SH-SY5Y (cell line): ENCODE measurements around the gene ADAM19.

Source experiments
- GATA2 ChIP-seq: IDR thresholded peaks from 2 replicates; pipeline ENCODE4 v1.6.1; 2011; ENCODE audit warnings: mild to moderate bottlenecking, low read depth, low read length
- GATA3 ChIP-seq: IDR thresholded peaks from 2 replicates; pipeline ENCODE4 v1.6.1; 2011; ENCODE audit warnings: low read depth, mild to moderate bottlenecking, low read length, moderate library complexity

Gene ADAM19, protein sequence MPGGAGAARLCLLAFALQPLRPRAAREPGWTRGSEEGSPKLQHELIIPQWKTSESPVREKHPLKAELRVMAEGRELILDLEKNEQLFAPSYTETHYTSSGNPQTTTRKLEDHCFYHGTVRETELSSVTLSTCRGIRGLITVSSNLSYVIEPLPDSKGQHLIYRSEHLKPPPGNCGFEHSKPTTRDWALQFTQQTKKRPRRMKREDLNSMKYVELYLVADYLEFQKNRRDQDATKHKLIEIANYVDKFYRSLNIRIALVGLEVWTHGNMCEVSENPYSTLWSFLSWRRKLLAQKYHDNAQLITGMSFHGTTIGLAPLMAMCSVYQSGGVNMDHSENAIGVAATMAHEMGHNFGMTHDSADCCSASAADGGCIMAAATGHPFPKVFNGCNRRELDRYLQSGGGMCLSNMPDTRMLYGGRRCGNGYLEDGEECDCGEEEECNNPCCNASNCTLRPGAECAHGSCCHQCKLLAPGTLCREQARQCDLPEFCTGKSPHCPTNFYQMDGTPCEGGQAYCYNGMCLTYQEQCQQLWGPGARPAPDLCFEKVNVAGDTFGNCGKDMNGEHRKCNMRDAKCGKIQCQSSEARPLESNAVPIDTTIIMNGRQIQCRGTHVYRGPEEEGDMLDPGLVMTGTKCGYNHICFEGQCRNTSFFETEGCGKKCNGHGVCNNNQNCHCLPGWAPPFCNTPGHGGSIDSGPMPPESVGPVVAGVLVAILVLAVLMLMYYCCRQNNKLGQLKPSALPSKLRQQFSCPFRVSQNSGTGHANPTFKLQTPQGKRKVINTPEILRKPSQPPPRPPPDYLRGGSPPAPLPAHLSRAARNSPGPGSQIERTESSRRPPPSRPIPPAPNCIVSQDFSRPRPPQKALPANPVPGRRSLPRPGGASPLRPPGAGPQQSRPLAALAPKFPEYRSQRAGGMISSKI

DNA sequence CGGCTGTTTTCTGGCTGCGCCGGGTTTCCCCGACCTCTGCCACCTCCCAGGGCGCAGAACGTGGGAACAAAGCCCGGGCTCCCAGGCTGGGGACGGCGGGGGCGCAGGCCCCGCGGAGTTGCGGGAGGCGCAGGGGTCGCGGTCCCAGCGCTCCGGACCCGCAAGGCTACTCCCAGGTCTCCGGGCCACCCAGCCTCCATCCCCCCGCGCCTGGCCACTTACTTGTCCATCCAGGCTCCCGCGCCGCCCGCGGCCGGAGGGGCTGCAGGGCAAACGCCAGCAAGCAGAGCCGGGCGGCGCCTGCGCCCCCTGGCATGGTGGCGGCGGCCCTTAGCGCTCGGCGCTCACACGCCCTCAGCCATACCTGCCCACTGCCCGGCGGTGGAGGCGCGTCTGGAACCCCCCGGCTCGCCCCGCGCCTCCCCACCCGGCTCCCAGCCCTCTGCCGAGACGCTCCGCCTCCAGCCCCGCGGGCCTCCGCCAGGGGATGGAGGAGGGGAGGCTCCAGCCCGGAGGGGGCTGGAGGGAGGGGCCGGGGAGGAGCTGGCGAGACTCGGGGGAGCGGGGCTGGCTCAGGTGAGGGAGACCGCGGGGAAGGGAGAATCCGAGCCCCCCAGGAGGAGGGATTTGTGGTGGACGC is at the start of gene ADAM19:
Gene ADAM19 (minus strand): TSS at position 395 of the 640 bp plus-strand sequence. CDS start 79 bp downstream, at position 316.
- TF ChIP-seq GATA2 (no peak), GATA3 (no peak)

DNA sequence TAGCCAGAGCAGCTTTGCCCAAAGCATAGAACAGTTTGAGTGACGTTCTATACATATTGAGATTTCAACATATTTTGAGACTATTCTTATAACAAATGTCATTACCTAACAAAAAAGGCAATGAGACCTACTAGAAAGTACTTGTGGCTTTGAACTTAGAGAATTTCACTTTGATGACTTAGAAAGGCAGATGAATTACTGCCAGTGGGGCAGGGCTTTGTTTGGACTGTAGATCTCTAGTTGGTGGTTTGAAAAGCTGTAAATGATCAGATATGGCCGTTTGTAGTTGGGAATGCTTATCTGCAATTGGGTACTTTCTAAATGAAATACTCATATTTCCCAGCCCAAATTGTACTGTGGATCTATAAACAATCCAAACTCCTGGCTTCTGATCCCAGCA is 48.6 kb upstream of the ADAM19 start:
- TF ChIP-seq GATA3 = no peak

DNA sequence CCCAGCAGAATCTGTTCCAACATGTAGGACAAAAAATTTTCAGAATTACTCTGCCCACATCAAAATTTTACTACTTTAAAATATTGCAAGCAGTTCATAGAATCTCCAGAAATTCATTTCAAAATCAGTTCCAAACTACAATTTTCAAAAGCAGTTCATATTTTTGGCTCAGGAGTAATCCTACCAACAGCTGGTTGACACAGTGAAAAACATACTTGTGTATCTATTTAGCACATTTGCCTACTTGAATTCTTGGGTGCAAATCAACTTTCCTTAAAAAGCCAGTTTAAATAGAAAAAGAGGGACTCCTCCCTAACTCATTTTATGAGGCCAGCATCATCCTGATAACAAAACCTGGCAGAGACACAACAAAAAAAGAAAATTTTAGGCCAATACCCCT is 45.2 kb upstream of the ADAM19 start:
- TF ChIP-seq GATA2 (no peak), GATA3 (no peak)

DNA sequence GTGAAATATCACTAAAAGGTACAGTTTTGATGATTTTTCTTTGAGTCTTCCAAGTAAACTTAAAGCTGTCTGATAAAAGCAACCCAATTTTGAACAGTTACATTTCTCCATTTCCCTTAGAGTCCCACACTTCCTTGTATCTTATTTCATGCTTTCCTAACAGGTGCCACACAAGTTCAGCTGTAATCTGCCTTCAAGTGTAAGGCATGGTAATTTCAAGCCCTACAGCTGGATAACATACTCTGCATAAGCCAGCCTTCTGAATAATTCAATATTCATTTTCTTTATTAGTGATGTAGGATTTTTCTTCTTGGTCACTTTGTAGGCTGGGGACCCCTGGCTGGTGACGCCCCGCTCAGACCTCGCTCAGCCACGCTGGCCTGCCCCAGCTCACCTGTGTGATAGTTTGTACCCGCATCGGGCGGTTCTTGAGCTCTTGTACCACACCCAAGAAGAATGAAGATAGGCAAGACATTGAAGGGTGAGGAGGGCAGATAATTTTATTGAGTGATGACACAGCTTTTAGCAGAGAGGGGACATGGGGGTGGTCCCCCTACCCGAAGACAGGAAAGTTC is 42.7 kb upstream of the ADAM19 start:
- no peak for TF ChIP-seq GATA3
- no peak for TF ChIP-seq GATA2

DNA sequence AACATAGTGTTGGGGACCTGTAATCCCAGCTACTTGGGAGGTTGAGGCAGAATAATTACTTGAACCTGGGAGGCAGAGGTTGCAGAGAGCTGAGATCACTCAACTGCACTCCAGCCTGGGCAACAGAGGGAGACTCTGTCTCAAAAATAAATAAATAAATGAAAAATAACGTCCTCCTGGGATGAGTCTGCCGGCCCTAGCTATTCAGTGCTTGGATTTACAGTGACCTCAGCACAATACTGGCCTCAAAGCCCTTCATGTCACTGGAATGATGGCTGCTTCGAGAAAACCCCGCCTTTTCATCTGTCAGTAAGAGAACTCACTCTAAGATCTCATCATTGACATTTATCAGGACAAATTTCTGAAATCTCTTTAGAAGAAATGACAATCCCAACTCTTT is 41.2 kb upstream of the ADAM19 start:
- TF ChIP-seq GATA3 (no peak), GATA2 (no peak)

DNA sequence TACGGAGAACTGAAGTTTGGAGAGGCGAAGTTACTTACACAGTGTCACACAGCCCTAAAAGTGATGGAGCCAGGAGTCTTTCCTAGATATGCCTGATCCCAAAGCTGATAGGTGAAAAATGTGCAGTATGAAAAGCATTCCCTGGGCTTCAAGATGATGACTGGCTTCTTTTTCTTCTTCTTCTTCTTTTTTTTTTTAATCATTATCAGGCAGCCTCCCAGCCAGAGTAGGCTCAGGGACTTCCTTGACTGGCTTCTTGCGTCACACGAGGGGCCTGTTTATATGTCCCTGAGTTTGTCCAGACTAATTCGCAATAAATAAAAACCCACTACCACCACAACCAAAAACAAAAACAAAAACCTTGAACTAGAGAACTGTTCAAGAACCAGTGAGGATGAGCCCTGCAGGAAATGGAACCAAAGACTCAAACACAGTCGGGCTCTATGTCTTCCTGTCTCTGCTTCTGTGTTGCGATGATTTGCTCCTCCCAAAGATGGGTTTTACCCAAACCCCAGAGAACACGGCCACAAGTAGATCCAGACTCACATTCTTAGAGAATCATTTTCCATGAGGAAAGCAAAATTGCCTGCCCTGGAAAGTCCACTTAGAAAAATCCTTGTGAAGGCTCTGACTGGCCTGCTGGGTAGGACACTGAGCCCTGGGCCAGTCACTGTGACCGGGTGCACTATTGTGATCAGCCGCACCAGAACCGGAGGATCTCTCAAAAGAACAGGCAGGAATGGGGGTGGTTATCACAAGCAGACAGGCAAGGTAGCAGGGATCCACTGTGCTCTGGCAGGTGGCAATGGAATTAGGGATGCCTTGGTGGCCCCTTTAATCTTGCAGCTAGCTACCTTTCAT is 38.0 kb upstream of the ADAM19 start:
- TF ChIP-seq GATA3 = no peak
- TF ChIP-seq GATA2 = no peak

DNA sequence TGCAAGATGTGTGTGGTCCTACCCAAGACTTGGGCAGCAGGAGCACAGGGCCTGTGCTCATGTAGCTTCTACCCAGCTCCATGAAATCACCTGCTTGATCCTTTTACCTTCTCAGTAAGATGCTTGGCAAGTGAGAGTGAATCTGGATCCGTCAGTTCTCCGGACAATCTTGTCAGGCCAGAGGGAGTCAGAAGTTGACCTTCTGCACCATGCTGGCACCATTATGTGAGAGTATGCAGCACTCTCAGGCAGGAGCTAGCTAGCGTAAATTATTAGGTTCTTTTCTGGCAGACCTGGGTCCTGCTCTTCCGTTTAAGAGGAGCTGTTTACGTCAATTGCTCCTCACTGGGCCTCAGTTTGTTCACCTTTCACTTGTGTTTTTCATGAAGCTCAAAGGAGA is 37.0 kb upstream of the ADAM19 start:
- TF ChIP-seq GATA3 = no peak
- TF ChIP-seq GATA2 = no peak

DNA sequence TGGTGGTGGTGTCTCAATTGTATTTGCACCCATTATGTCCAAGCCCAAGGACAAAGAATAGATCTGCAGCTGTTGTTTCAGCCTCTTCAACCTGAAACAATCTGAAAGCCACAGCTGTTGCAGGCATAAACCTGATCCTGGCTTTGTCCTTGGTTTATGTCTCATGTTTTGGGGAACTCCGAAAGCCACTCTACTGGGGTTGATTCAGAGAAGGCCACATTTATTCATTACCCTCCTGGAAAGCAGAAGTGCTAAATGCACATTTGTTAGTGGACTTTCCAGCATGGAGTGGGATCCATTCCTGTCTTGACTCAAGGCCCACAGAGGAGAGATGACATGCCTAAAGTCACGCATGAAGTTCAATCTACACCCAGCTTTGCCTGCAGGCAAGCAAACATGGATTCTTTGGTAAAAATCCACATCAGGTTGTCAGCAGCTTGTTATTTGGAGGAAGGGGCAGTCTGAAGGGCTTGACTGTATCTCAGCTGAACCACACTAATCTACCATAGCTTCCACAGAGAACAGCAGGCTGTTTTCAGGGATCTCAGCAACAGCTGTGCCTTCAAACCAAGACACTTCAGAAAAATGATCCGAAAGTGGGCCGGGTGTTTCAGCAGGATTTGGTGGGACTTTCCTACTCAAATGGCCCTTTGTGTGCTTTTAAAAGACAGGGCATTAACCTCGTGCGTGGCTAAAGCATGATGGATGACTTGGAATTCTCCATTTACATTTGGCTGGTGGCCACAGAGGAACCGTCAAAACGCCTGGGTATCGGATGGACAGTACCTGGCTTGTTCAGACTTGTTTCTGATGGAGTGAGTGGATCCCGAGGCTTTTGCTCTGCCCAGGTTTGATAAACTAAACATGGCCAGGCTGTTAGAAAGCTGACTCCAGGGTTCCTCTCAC is 36.2 kb upstream of the ADAM19 start:
- TF ChIP-seq GATA2 (no peak), GATA3 (no peak)

DNA sequence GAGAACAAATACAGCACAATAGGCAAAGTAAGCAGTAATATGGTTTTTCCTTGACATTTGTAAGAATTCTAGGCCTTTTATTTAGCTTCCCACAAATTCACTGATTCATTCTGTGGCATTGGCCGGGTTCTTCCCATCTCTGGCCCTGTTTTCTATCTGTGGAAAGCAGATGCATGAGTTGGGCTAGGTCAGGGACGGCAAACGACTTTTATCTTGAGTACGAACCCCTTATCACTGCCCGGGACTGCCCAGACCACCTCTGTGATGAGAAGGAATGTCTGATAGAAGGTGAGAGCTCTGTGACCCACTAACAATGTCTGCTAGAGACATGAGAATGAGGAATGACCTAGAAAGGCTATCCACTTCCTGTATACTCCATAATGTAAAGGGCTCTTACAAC is 35.4 kb upstream of the ADAM19 start:
- TF ChIP-seq GATA3 = no peak
- TF ChIP-seq GATA2 = no peak

DNA sequence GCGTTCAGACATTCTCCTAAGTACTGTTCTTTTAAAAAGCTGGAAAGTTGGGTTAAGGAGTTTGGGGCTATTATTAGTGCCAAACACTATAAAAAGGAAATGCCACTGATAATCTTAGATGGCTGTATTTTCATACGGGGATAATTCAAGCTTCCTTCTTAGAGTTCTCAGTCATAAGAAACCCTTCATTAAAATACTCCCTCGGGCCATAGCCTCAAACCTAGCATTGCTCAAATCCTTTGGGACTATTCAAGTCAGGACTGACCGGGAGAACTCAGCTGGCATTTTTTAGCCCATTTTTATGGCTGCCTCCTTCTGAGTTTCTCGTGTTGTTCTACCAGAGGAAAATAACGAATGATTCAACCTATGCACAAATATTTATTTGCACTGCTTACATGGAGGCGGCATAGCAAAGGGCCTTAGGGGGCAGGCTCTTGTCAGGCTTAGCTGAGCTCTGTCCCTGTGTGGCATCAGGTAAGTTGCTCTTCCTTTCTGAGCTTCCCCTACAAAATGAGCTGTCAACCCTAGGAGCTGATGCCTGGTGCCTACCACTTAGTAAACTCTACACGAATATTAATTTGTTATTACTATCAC is 33.5 kb upstream of the ADAM19 start:
- no peak for TF ChIP-seq GATA3
- no peak for TF ChIP-seq GATA2

DNA sequence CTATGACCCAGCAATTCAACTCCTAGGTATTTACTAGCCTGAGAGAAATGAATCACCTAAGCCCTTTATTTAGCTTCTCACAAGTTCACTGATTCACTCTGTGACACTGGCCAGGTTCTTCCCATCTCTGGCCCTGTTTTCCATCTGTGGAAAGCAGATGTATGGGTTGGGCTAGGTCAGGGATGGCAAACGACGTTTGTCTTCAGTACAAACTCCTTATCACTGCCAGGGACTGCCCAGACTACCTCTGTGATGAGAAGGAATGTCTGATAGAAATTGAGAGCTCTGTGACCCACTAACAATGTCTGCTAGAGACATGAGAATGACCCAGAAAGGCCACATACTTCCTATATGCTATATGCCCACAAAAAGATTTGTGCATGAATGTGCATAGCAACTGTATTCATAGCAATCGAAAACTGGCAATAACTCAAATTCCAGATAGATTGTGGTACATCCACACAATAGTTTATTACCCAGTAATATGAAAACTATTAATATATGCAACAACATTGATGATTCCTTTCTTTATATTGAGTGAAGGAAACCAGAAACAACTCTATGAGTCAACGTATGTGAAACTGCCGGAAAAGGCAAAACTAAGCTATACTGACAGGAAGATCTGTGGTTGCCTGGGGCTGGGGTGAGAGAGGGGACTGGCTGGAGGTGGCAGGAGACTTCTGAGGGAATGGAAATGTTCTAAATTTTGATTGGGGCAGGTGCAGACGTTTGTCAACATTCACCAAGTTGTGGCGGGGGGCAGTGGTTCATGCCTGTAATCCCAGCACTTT is 32.0 kb upstream of the ADAM19 start:
- no peak for TF ChIP-seq GATA2
- TF ChIP-seq GATA3 = no peak
